ENCODE data around the gene COQ2. TPM values are rescaled to one million over a fixed set of nuclear protein-coding genes. Genes with fewer than 3 reads are reported as not detected.
"Not testable (repeated sequence)": the region's sequence is repeated elsewhere in the genome, so short reads cannot be mapped to it uniquely, and the experiment has no call there.

COQ2 gene
- total RNA-seq, 2 donors from 2014 or later = 2.1 to 4.6 TPM

- Histone ChIP-seq H3K27ac (no peak overlapping the region), H3K36me3 (replicated peaks in 1 of 2; ENCODE audit: insufficient read depth in 1 of 2, low read depth in 2 of 2) (no peaks in the 10 kb centered on the region), H3K4me1 (no peaks in the 10 kb centered on the region), H3K4me3 (no peak overlapping the region), H3K27me3 (no peaks in the 10 kb centered on the region), H3K9me3 (no peaks in the 10 kb centered on the region)
- ATAC-seq = no peak
- no peak for DNase-seq
- 91 to 100% methylated on average over 1 of the region's 1 CpG for WGBS, 2 donors
- intact Hi-C loops (cut with DNase I) = no loop called here
- no peak for TF ChIP-seq POLR2A (IDR thresholded peaks at IDR 0.05)
- TF ChIP-seq, protein P1, sequence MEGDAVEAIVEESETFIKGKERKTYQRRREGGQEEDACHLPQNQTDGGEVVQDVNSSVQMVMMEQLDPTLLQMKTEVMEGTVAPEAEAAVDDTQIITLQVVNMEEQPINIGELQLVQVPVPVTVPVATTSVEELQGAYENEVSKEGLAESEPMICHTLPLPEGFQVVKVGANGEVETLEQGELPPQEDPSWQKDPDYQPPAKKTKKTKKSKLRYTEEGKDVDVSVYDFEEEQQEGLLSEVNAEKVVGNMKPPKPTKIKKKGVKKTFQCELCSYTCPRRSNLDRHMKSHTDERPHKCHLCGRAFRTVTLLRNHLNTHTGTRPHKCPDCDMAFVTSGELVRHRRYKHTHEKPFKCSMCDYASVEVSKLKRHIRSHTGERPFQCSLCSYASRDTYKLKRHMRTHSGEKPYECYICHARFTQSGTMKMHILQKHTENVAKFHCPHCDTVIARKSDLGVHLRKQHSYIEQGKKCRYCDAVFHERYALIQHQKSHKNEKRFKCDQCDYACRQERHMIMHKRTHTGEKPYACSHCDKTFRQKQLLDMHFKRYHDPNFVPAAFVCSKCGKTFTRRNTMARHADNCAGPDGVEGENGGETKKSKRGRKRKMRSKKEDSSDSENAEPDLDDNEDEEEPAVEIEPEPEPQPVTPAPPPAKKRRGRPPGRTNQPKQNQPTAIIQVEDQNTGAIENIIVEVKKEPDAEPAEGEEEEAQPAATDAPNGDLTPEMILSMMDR (IDR thresholded peaks at IDR 0.05) = no peak
Measured at GRCh38 chr4:83241132-83241531, 43.5 kb downstream of the COQ2 start.

DNA sequence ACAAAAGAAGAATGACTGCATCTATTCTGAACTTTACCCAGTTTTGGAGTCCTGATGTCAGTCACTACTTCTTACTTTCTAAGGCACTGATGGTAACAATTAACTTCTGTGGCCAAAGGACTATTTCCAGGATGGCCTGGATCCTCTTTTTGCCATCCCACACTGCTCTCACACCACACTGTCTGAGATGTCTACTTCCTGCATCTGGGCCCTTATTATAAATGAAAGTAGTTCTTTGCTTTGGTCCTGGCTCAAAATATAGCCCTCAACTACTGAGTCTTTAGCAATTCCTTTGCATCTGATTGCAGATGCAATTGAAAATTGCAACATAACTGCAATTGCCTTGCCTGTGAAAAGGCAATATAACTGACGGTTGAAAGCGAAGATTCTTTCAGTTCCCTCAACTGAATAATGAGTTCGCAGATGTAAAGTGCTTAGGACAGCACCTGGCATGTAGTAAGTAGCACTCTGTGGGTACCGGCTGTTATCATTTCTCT lies 44.2 kb downstream of the COQ2 start:
- DNase-seq (peak in 1 of 4 donors; percentile 29), ATAC-seq (no peak)

DNA sequence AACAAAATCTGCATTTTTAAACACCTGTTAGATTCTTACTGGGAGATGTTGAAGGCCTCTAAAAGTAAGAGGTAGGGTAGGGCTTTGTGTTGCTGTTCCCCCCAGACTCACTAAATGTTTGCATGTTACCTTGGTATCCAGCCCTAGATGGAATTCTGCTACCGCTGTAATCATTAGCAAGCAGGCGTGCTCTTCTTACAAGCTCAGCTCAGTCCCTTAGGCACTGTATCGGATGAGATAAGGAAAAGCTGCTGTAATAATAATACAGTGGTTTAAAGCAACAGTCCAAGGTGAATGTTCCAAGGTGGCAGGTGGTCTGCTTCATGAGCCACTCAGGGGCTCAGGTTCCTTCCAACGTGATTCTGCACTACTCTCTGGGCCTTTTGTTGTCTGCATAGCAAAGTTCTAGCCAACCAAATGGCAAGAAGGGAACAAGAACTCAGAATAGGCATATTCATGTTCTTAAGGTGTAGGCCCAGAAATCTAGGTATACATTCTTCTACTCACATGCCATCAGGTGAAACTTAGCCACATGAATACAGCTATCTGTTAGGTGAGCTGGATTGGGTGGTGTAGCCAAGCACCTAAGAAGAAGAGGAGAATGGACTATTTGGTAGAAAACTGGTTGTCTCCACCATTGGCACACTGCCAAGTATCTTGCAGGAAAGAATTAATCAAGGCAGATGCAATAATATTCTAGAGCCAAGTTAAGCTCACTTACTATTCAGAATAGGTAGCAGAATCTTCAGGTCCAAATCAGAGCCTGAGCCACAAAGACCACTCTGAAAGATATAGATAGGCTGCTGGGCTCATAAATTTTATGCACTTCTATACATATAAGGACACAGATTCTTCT lies 46.0 kb downstream of the COQ2 start:
- TF ChIP-seq, protein P1 (IDR thresholded peaks at IDR 0.05) = no peak
- TF ChIP-seq POLR2A (IDR thresholded peaks at IDR 0.05) = no peak
- DNase-seq (no peak), ATAC-seq (no peak)
- intact Hi-C loops (cut with DNase I) = no loop called here
- Histone ChIP-seq H3K4me1 (no peaks in the 10 kb centered on the region), H3K27me3 (no peaks in the 10 kb centered on the region), H3K9me3 (no peaks in the 10 kb centered on the region), H3K27ac (no peak overlapping the region), H3K4me3 (no peak overlapping the region), H3K36me3 (replicated peaks in 1 of 2; ENCODE audit: insufficient read depth in 1 of 2, low read depth in 2 of 2) (no peaks in the 10 kb centered on the region)
- WGBS, 2 donors = 58 to 94% methylated on average over 4 of the region's 4 CpGs

More for the DNA sequence above, 44.2 kb downstream of the COQ2 start:
- no peak for TF ChIP-seq POLR2A (IDR thresholded peaks at IDR 0.05)
- TF ChIP-seq, protein P1 (IDR thresholded peaks at IDR 0.05) = no peak
- H3K27me3 ChIP-seq = no peaks in the 10 kb centered on the region
- no peak overlapping the region for H3K4me3 ChIP-seq
- H3K27ac ChIP-seq = no peak overlapping the region
- WGBS, 2 donors = 76% methylated on average over 4 of the region's 4 CpGs
- H3K4me1 ChIP-seq = no peaks in the 10 kb centered on the region
- H3K36me3 ChIP-seq (replicated peaks in 1 of 2; ENCODE audit: insufficient read depth in 1 of 2, low read depth in 2 of 2) = no peaks in the 10 kb centered on the region
- no peaks in the 10 kb centered on the region for H3K9me3 ChIP-seq
- intact Hi-C loops (cut with DNase I) = no loop called here

- intact Hi-C loops (cut with DNase I) = no loop called here
- Histone ChIP-seq H3K27ac (no peak overlapping the region), H3K4me1 (no peaks in the 10 kb centered on the region), H3K27me3 (no peaks in the 10 kb centered on the region), H3K9me3 (no peaks in the 10 kb centered on the region), H3K36me3 (replicated peaks in 1 of 2; ENCODE audit: insufficient read depth in 1 of 2, low read depth in 2 of 2) (no peaks in the 10 kb centered on the region), H3K4me3 (no peak overlapping the region)
- no peak for TF ChIP-seq POLR2A (IDR thresholded peaks at IDR 0.05)
- TF ChIP-seq, protein P1 (IDR thresholded peaks at IDR 0.05) = no peak
- WGBS, 2 donors = 80 to 84% methylated on average over 2 of the region's 2 CpGs
- DNase-seq (no peak), ATAC-seq (no peak)
Measured at GRCh38 chr4:83237591-83237990, 47.0 kb downstream of the COQ2 start.

- DNase-seq; H3K27ac ChIP-seq; H3K36me3 ChIP-seq (replicated peaks in 1 of 2; ENCODE audit: insufficient read depth in 1 of 2, low read depth in 2 of 2); H3K27me3 ChIP-seq; H3K4me3 ChIP-seq; ATAC-seq; H3K4me1 ChIP-seq; H3K9me3 ChIP-seq; intact Hi-C loops (cut with DNase I): not testable (repeated sequence)
- WGBS, 2 donors = 87 to 100% methylated on average over 3 of the region's 3 CpGs
Measured at GRCh38 chr4:83235645-83236133, 48.9 kb downstream of the COQ2 start.
